ENCODE measurements around the gene MDGA2.
"Not testable (repeated sequence)": the region's sequence is repeated elsewhere in the genome, so short reads cannot be mapped to it uniquely, and the experiment has no call there.

Gene MDGA2

GRCh38 chr14:47626151-47627035 lies 49.0 kb downstream of the MDGA2 start:
- Histone ChIP-seq H3K9me2 (replicated peaks; ENCODE audit: insufficient read depth, low read length) (no peaks in the 10 kb centered on the region), H3K79me2 (ENCODE audit: insufficient read depth, low read length) (no peaks in the 10 kb centered on the region), H3F3A (ENCODE audit: insufficient read depth) (no peaks in the 10 kb centered on the region), H3K27ac (ENCODE audit: low read depth, low read length) (no peak overlapping the region), H3K9me3 (ENCODE audit: insufficient read depth, low read length) (no peaks in the 10 kb centered on the region), H3K36me3 (ENCODE audit: low read length) (no peaks in the 10 kb centered on the region), H3K4me2 (ENCODE audit: low read depth, low read length, poor library complexity, severe bottlenecking) (no peak overlapping the region), H3K9ac (ENCODE audit: low read length) (no peak overlapping the region), H2AFZ (ENCODE audit: low read depth, low read length, severe bottlenecking) (no peak overlapping the region), H4K20me1 (ENCODE audit: low read depth, low read length) (no peaks in the 10 kb centered on the region), H3K4me3 (ENCODE audit: insufficient read depth, low read length, poor library complexity, severe bottlenecking) (no peak overlapping the region), H3K27me3 (ENCODE audit: low read length) (no peaks in the 10 kb centered on the region)
- TF ChIP-seq CTCF (IDR thresholded peaks at IDR 0.05; ENCODE audit: insufficient read depth, low read length, poor library complexity, severe bottlenecking) = no peak
- TF ChIP-seq EZH2phosphoT487 (conservative IDR thresholded peaks at IDR 0.05; ENCODE audit: low read length) = no peak

GRCh38 chr14:47624126-47624525 lies 51.3 kb downstream of the MDGA2 start:
- H3K9me3 ChIP-seq (ENCODE audit: insufficient read depth, low read length); H3K36me3 ChIP-seq (ENCODE audit: low read length); H4K20me1 ChIP-seq (ENCODE audit: low read depth, low read length); H3K9ac ChIP-seq (ENCODE audit: low read length); H3K4me3 ChIP-seq (ENCODE audit: insufficient read depth, low read length, poor library complexity, severe bottlenecking); H3F3A ChIP-seq (ENCODE audit: insufficient read depth); H3K27me3 ChIP-seq (ENCODE audit: low read length); H3K4me2 ChIP-seq (ENCODE audit: low read depth, low read length, poor library complexity, severe bottlenecking); H3K27ac ChIP-seq (ENCODE audit: low read depth, low read length); H3K9me2 ChIP-seq (replicated peaks; ENCODE audit: insufficient read depth, low read length); H3K79me2 ChIP-seq (ENCODE audit: insufficient read depth, low read length): not testable (repeated sequence)
- peak overlapping the region; percentile 41 for H2AFZ ChIP-seq (ENCODE audit: low read depth, low read length, severe bottlenecking)

GRCh38 chr14:47619392-47619791 lies 56.0 kb downstream of the MDGA2 start:
- Histone ChIP-seq H3K36me3 (ENCODE audit: low read length) (no peaks in the 10 kb centered on the region), H3K9ac (ENCODE audit: low read length) (no peak overlapping the region), H3K4me2 (ENCODE audit: low read depth, low read length, poor library complexity, severe bottlenecking) (no peak overlapping the region), H3K27ac (ENCODE audit: low read depth, low read length) (no peak overlapping the region), H3K9me3 (ENCODE audit: insufficient read depth, low read length) (no peaks in the 10 kb centered on the region), H3K27me3 (ENCODE audit: low read length) (no peaks in the 10 kb centered on the region), H3F3A (ENCODE audit: insufficient read depth) (no peaks in the 10 kb centered on the region), H3K9me2 (replicated peaks; ENCODE audit: insufficient read depth, low read length) (no peaks in the 10 kb centered on the region), H3K79me2 (ENCODE audit: insufficient read depth, low read length) (no peaks in the 10 kb centered on the region), H2AFZ (ENCODE audit: low read depth, low read length, severe bottlenecking) (no peak overlapping the region), H3K4me3 (ENCODE audit: insufficient read depth, low read length, poor library complexity, severe bottlenecking) (no peak overlapping the region), H4K20me1 (ENCODE audit: low read depth, low read length) (no peaks in the 10 kb centered on the region)
- no peak for TF ChIP-seq EZH2phosphoT487 (conservative IDR thresholded peaks at IDR 0.05; ENCODE audit: low read length)
- TF ChIP-seq CTCF (IDR thresholded peaks at IDR 0.05; ENCODE audit: insufficient read depth, low read length, poor library complexity, severe bottlenecking) = no peak

GRCh38 chr14:47606566-47606965 lies 68.8 kb downstream of the MDGA2 start:
- Histone ChIP-seq H2AFZ (ENCODE audit: low read depth, low read length, severe bottlenecking) (no peak overlapping the region), H3F3A (ENCODE audit: insufficient read depth) (no peaks in the 10 kb centered on the region), H3K27me3 (ENCODE audit: low read length) (no peaks in the 10 kb centered on the region), H3K36me3 (ENCODE audit: low read length) (no peaks in the 10 kb centered on the region), H3K27ac (ENCODE audit: low read depth, low read length) (no peak overlapping the region), H3K9me2 (replicated peaks; ENCODE audit: insufficient read depth, low read length) (no peaks in the 10 kb centered on the region), H3K4me3 (ENCODE audit: insufficient read depth, low read length, poor library complexity, severe bottlenecking) (no peak overlapping the region), H3K9me3 (ENCODE audit: insufficient read depth, low read length) (no peaks in the 10 kb centered on the region), H3K4me2 (ENCODE audit: low read depth, low read length, poor library complexity, severe bottlenecking) (no peak overlapping the region), H3K9ac (ENCODE audit: low read length) (no peak overlapping the region), H4K20me1 (ENCODE audit: low read depth, low read length) (no peaks in the 10 kb centered on the region), H3K79me2 (ENCODE audit: insufficient read depth, low read length) (no peaks in the 10 kb centered on the region)
- TF ChIP-seq EZH2phosphoT487 (conservative IDR thresholded peaks at IDR 0.05; ENCODE audit: low read length) = no peak
- TF ChIP-seq CTCF (IDR thresholded peaks at IDR 0.05; ENCODE audit: insufficient read depth, low read length, poor library complexity, severe bottlenecking) = no peak

Data from SU-DHL-6 (cell line).